DMS79 treated with DMSO at 0.1 percent for 48 hours (cell line): Measurements from ENCODE around the gene GABRA5.
A peak's percentile ranks its signal among the peaks of the same experiment; 100 is the strongest.
"Not testable (repeated sequence)": the region's sequence is repeated elsewhere in the genome, so short reads cannot be mapped to it uniquely, and the experiment has no call there.

Source experiments
- DNase-seq: peaks from one replicate; lab custom pipeline; 2025; lab: John Stamatoyannopoulos, UW

GABRA5 gene

GRCh38 chr15:26877831-26878230 is 11.0 kb downstream of the GABRA5 start:
- DNase-seq: no peak

GRCh38 chr15:26879706-26880105 is 12.8 kb downstream of the GABRA5 start:
- peak; percentile 90 for DNase-seq

GRCh38 chr15:26882112-26882511 is 15.2 kb downstream of the GABRA5 start:
- no peak for DNase-seq

GRCh38 chr15:26882616-26883365 is 15.9 kb downstream of the GABRA5 start:
- no peak for DNase-seq

GRCh38 chr15:26883466-26883865 is 16.6 kb downstream of the GABRA5 start:
- DNase-seq: no peak

- no peak for DNase-seq
Observed at GRCh38 chr15:26886566-26886965, 19.7 kb downstream of the GABRA5 start.

GRCh38 chr15:26887926-26888666 is 21.2 kb downstream of the GABRA5 start:
- peak; percentile 58 for DNase-seq

GRCh38 chr15:26888761-26889160 is 21.9 kb downstream of the GABRA5 start:
- no peak for DNase-seq

- peak; percentile 62 for DNase-seq
Observed at GRCh38 chr15:26889298-26889898, 22.5 kb downstream of the GABRA5 start.

GRCh38 chr15:26890451-26890850 is 23.6 kb downstream of the GABRA5 start:
- DNase-seq: no peak

GRCh38 chr15:26890988-26891387 is 24.1 kb downstream of the GABRA5 start:
- DNase-seq: no peak

- DNase-seq: peak; percentile 67
Observed at GRCh38 chr15:26891448-26892181, 24.8 kb downstream of the GABRA5 start.

GRCh38 chr15:26892182-26892518 is 25.3 kb downstream of the GABRA5 start:
- DNase-seq: no peak

GRCh38 chr15:26892678-26893077 is 25.8 kb downstream of the GABRA5 start:
- no peak for DNase-seq

GRCh38 chr15:26893351-26894065 is 26.6 kb downstream of the GABRA5 start:
- no peak for DNase-seq

GRCh38 chr15:26894181-26894580 is 27.3 kb downstream of the GABRA5 start:
- no peak for DNase-seq

- DNase-seq: not testable (repeated sequence)
Observed at GRCh38 chr15:26895346-26895745, 28.5 kb downstream of the GABRA5 start.

GRCh38 chr15:26899658-26900057 is 32.8 kb downstream of the GABRA5 start:
- no peak for DNase-seq

- DNase-seq: no peak
Observed at GRCh38 chr15:26901041-26901440, 34.2 kb downstream of the GABRA5 start.

- DNase-seq: no peak
Observed at GRCh38 chr15:26910715-26911114, 43.9 kb downstream of the GABRA5 start.

GRCh38 chr15:26921433-26921832 is 54.6 kb downstream of the GABRA5 start:
- DNase-seq: no peak

- DNase-seq: no peak
Observed at GRCh38 chr15:26926081-26926480, 59.2 kb downstream of the GABRA5 start.
